Loucy (cell line): ENCODE results near the gene HOXA9.

Experiments
- H2AFZ ChIP-seq: fragments of 200-600 bp; sonication (generic); 2 replicates; pipeline ENCODE4 v1.6.0; 2016; ENCODE audit warnings: antibody characterized with exemption, mild to moderate bottlenecking, low read length, moderate library complexity
- H3F3A ChIP-seq: fragments of 200-600 bp; 2 replicates; pipeline ENCODE4 v1.6.0; 2016; ENCODE audit warnings: antibody characterized with exemption, low read depth, mild to moderate bottlenecking
- H3K27me3 ChIP-seq: fragments of 200-600 bp; sonication (generic); 2 replicates; pipeline ENCODE4 v1.6.1; 2014; ENCODE audit warnings: low read length, mild to moderate bottlenecking; ENCODE audit not compliant: insufficient read depth, poor library complexity, severe bottlenecking
- H3K36me3 ChIP-seq: fragments of 200-600 bp; sonication (generic); 2 replicates; pipeline ENCODE4 v1.6.1; 2016; ENCODE audit warnings: low read length; ENCODE audit not compliant: insufficient read depth
- H3K4me1 ChIP-seq: fragments of 200-600 bp; sonication (generic); 2 replicates; pipeline ENCODE4 v1.5.1; 2014; ENCODE audit warnings: low read length, mild to moderate bottlenecking; ENCODE audit not compliant: insufficient read depth, poor library complexity, severe bottlenecking
- H3K4me2 ChIP-seq: fragments of 200-600 bp; sonication (generic); 2 replicates; pipeline ENCODE4 v1.6.0; 2014; ENCODE audit warnings: antibody characterized with exemption, low read length, low read depth, mild to moderate bottlenecking; ENCODE audit not compliant: poor library complexity, severe bottlenecking
- H3K4me3 ChIP-seq: fragments of 200-600 bp; sonication (generic); 2 replicates; pipeline ENCODE4 v1.5.1; 2014; ENCODE audit warnings: low read length, mild to moderate bottlenecking, mixed read lengths; ENCODE audit not compliant: poor library complexity, severe bottlenecking
- H3K79me2 ChIP-seq: fragments of 200-600 bp; sonication (generic); 2 replicates; pipeline ENCODE4 v1.6.1; 2014; ENCODE audit warnings: low read length; ENCODE audit not compliant: insufficient read depth
- H3K9ac ChIP-seq: fragments of 200-600 bp; sonication (generic); 2 replicates; pipeline ENCODE4 v1.6.0; 2014; ENCODE audit warnings: mild to moderate bottlenecking, low read depth, low read length, moderate library complexity; ENCODE audit not compliant: poor library complexity, severe bottlenecking
- H3K9me2 ChIP-seq: fragments of 200-600 bp; sonication (generic); replicated peaks from 2 replicates; pipeline ENCODE4 v1.6.1; 2016; ENCODE audit warnings: low read depth, low read length, mixed read lengths
- H3K9me3 ChIP-seq: fragments of 200-600 bp; sonication (generic); 2 replicates; pipeline ENCODE4 v1.6.1; 2014; ENCODE audit warnings: mild to moderate bottlenecking, antibody characterized with exemption, low read length, low read depth; ENCODE audit not compliant: insufficient read depth
- H4K20me1 ChIP-seq: fragments of 200-600 bp; sonication (generic); 2 replicates; pipeline ENCODE4 v1.6.0; 2014; ENCODE audit warnings: antibody characterized with exemption, low read length, mild to moderate bottlenecking; ENCODE audit not compliant: insufficient read depth, poor library complexity, severe bottlenecking
- EZH2phosphoT487 ChIP-seq: fragments of 200-600 bp; IDR thresholded peaks from 2 replicates; pipeline ENCODE4 v1.6.1; 2018; ENCODE audit warnings: antibody characterized with exemption, mild to moderate bottlenecking, moderate library complexity, borderline replicate concordance
- TF ChIP-seq, protein P1 (sequence below): fragments of 200-600 bp; sonication (generic); conservative IDR thresholded peaks from 2 replicates; pipeline ENCODE4 v1.5.1; 2014; ENCODE audit warnings: mild to moderate bottlenecking, antibody characterized with exemption, low read length

The HOXA9 gene

DNA sequence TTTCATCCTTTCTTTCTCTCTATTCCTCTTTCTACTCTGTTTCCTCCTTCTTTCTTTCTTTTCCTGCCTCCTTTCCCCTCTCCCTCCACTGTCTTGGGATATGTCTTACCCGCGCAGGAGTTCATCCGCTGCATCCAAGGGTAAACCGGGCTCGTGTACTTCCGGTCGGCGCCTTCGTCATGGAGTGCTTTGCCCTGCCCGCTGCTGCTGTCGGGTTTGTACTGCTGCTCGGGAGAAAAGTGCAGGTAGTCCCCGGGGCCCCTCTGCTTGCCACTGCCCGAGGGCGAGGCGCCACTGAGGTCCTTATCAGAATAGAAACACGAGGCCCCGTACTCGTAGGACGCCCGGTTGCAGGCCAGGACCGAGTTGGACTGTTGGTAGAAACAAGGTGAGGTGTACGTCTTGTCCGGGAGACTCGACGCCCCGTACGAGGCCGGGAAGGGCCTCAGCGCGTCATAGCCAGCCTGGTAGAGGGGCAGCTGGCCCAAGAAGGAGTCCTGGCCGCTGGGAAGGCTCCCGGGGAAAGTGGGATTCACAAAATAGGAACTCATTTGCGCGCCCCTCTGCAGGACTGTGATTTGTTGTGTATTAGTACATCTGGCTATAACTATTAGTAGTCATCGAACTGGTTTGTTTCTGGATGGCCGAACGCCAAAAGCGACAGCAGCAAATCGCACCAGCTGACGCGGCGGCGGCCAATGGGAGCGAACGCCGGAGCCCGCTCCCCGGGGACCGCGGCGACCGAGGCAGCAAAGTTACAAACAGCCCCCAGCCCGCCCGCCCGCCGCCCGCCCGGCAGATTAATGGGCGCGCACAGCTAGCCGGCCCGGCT is 17.9 kb downstream of the HOXA9 start, which contains the start of gene HOXA6:
Gene HOXA6 (minus strand): TSS at position 576 of the 832 bp plus-strand sequence. CDS start 25 bp downstream, at position 551.
- Histone ChIP-seq H3K79me2 (peaks cover 100% of the 10 kb centered on the region), H3K36me3 (peaks cover 73% of the 10 kb centered on the region), H2AFZ (no peak within 1 kb of the TSS), H3K4me1 (peaks cover 31% of the 10 kb centered on the region), H4K20me1 (peaks cover 97% of the 10 kb centered on the region), H3K9me3 (no peaks in the 10 kb centered on the region), H3K9me2 (no peaks in the 10 kb centered on the region), H3K27me3 (peaks cover 35% of the 10 kb centered on the region), H3K4me2 (peak within 1 kb of the TSS; percentile 91), H3F3A (no peaks in the 10 kb centered on the region), H3K9ac (peak within 1 kb of the TSS; percentile 99), H3K4me3 (peak within 1 kb of the TSS; percentile 94)
- TF ChIP-seq, protein P1, sequence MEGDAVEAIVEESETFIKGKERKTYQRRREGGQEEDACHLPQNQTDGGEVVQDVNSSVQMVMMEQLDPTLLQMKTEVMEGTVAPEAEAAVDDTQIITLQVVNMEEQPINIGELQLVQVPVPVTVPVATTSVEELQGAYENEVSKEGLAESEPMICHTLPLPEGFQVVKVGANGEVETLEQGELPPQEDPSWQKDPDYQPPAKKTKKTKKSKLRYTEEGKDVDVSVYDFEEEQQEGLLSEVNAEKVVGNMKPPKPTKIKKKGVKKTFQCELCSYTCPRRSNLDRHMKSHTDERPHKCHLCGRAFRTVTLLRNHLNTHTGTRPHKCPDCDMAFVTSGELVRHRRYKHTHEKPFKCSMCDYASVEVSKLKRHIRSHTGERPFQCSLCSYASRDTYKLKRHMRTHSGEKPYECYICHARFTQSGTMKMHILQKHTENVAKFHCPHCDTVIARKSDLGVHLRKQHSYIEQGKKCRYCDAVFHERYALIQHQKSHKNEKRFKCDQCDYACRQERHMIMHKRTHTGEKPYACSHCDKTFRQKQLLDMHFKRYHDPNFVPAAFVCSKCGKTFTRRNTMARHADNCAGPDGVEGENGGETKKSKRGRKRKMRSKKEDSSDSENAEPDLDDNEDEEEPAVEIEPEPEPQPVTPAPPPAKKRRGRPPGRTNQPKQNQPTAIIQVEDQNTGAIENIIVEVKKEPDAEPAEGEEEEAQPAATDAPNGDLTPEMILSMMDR, result no peak
- TF ChIP-seq EZH2phosphoT487, result no peak

- peak overlapping the region; percentile 99 for H3K9ac ChIP-seq
- peak overlapping the region; percentile 94 for H3K4me3 ChIP-seq
- peak overlapping the region; percentile 91 for H3K4me2 ChIP-seq
- no peaks in the 10 kb centered on the region for H3F3A ChIP-seq
- H2AFZ ChIP-seq, result no peak overlapping the region
- H3K9me3 ChIP-seq, result no peaks in the 10 kb centered on the region
- H4K20me1 ChIP-seq, result peaks cover 98% of the 10 kb centered on the region
- H3K36me3 ChIP-seq, result peaks cover 81% of the 10 kb centered on the region
- peaks cover 28% of the 10 kb centered on the region for H3K27me3 ChIP-seq
- H3K79me2 ChIP-seq, result peaks cover 100% of the 10 kb centered on the region
- H3K9me2 ChIP-seq, result no peaks in the 10 kb centered on the region
- no peak for TF ChIP-seq EZH2phosphoT487
- TF ChIP-seq, protein P1, result no peak
- peaks cover 37% of the 10 kb centered on the region for H3K4me1 ChIP-seq
Observed at GRCh38 chr7:27146491-27147198, 18.7 kb downstream of the HOXA9 start.

DNA sequence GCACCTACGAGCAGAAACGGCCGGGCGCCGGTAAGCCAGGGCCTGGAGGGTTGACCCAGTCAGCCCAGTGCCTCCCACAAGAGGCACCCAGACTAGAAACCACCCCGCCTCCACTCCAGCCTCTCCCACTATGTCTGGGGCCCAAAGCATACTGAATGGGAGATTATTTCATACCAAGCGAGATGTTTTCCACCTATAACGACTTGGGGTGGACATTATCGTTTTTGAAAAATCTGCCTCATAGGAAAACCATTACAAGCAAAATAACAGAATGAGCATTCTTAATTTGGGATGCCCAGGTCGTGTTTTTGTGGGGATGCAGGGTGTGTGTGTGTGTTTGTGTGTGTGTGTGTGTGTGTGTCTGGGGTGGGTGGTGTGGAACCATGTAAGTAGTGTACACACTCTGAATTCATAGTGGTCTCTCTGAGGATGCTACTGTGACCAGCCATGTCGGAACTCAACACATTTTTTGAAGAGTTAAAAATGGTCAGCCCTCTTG is 19.4 kb downstream of the HOXA9 start:
- Histone ChIP-seq H3K4me2 (peak overlapping the region; percentile 91), H3K9ac (peak overlapping the region; percentile 99), H3F3A (peaks cover under 1% of the 10 kb centered on the region), H3K27me3 (peaks cover 21% of the 10 kb centered on the region), H2AFZ (no peak overlapping the region), H3K9me2 (no peaks in the 10 kb centered on the region), H3K9me3 (no peaks in the 10 kb centered on the region), H3K36me3 (peaks cover 88% of the 10 kb centered on the region), H3K79me2 (peaks cover 100% of the 10 kb centered on the region), H3K4me1 (peaks cover 44% of the 10 kb centered on the region), H3K4me3 (peak overlapping the region; percentile 94), H4K20me1 (peaks cover 98% of the 10 kb centered on the region)
- no peak for TF ChIP-seq EZH2phosphoT487
- TF ChIP-seq, protein P1, result no peak
